NCI-H446 (cell line): Measurements from ENCODE around the gene PAM.

ENCODE experiments used
- DNase-seq, 2 experiments: peaks; one replicate each; lab custom pipeline; 2025; lab: John Stamatoyannopoulos, UW

Gene PAM

GRCh38 chr5:102937894-102938293, 182.8 kb downstream of the PAM start:
- DNase-seq, result no peak

GRCh38 chr5:102941111-102941510, 186.0 kb downstream of the PAM start:
- no peak for DNase-seq

DNA sequence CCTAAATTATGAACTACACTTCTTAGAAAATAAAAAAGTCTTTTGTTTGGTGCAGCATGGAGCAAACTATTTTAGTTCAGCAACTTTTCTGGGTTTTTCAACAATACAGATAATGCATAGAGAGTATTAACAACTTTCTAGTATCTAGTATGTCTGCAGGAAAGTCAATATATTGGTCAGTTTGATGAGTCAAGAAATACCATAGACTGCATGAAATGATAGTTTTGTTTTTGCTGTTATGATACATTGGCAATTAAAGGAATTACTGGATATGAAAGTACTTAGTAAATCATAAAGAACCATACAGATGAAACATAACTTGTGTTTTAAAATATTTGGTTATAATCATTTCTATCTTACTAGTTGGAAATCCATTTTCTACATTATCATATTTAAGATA, 191.3 kb downstream of the PAM start:
- no peak for DNase-seq

DNA sequence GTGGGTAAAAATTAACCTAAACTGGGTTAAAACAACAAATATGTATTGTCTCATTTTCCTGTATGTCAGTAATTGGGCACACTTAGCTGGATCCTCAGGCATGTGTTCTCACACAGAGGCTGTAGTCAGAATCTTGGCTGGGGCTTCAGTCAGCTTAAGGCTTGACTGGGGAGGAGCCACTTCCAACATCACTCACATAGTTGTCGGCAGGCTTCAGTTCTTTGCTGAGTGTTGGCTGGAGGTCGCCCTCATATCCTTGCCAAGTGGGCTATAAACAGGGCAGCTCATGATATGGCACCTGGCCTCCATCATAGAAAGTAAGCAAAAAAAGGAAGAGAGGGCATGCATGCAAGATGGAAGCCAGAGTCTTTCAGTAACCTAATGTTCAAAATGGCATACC, 191.9 kb downstream of the PAM start:
- no peak for DNase-seq

DNA sequence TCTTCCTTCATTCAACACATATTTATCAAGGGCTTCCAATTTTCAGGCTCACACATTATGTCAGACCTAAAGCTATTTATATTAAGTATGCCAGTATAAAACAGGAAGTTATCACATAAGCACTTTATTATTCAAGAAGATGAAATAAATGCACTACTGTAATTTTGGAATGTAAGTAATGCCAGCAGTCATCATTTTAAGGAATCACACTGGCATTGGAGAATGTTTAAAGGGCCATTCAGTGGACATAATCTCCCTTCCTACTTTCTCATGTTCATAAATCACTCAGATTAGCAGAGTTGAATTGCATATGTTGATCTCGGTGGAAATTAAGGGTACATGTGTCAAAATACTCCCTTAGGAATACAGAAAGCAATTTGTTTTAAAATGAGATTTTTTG, 200.4 kb downstream of the PAM start:
- DNase-seq, result no peak

- no peak for DNase-seq
Observed at GRCh38 chr5:102956599-102956998, 201.5 kb downstream of the PAM start.

DNA sequence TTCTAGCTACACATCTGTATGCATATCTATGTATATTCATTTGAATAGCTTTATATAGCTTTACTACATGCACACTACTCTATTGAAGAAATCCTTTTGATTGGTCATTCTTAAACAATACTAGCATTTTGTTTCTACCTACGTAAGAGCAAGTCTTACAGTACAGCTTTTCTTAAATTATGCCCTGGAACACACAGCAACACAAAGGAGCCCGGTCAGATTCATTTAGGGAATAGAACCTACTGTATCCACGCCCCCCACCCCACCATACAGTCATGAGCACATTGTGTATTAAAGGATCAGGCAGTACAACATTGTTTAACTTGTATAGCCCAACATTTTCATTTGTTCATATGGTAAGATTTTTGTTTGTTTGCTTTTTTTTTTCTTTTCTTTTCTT, 202.0 kb downstream of the PAM start:
- no peak for DNase-seq

GRCh38 chr5:102958481-102959011, 203.4 kb downstream of the PAM start:
- DNase-seq, result no peak

GRCh38 chr5:102959055-102959454, 203.9 kb downstream of the PAM start:
- DNase-seq, result no peak

DNA sequence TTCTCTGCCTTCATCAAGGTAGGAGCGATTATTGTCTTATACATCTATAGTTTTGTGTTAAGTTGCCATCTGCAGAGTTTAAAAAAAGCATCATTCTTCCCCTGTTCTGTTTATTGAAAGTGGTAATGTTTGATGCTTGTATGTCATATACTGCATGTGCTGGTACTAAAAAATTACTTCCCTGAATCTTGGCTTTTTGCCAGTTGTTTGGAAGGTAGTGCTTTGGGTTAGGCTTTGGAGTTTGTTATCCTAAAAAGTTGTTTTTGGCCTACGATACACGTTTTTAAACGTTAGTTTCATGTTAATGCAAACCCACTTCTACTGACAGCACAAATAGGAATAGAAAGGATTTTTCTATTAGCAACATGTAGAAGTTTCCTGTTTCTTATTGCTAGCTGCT, 206.6 kb downstream of the PAM start:
- peak in 1 of 2 experiments; percentile 21 for DNase-seq

- no peak for DNase-seq
Observed at GRCh38 chr5:102965653-102966052, 210.5 kb downstream of the PAM start.

DNA sequence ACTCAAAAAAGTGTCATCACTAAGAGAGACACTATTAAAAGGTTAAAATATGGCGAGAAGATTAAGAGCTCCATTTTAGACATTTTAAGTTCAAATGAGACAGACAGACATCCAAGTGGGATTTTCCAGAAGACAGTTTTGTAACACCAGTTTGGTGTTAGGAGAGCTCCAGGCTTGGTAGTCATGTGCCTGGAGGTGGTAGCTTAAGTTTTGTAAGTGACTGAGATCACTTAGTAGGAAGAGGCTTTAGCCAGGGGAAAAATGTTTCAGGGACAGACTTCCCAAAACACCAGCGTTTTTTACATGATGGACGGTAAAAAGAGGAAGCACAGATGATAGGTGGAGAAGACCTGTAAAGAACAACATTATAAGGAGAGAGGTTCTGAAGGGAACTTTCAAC, 214.5 kb downstream of the PAM start:
- DNase-seq, result no peak

GRCh38 chr5:102971676-102972293, 216.7 kb downstream of the PAM start:
- DNase-seq, result peak in 1 of 2 experiments; percentile 27

GRCh38 chr5:102974177-102974576, 219.1 kb downstream of the PAM start:
- no peak for DNase-seq

- DNase-seq, result peak; percentile 40 to 84
Observed at GRCh38 chr5:102975045-102975444, 219.9 kb downstream of the PAM start.

- no peak for DNase-seq
Observed at GRCh38 chr5:102975457-102976182, 220.5 kb downstream of the PAM start.

- DNase-seq, result no peak
Observed at GRCh38 chr5:102981957-102982635, 227.0 kb downstream of the PAM start.

DNA sequence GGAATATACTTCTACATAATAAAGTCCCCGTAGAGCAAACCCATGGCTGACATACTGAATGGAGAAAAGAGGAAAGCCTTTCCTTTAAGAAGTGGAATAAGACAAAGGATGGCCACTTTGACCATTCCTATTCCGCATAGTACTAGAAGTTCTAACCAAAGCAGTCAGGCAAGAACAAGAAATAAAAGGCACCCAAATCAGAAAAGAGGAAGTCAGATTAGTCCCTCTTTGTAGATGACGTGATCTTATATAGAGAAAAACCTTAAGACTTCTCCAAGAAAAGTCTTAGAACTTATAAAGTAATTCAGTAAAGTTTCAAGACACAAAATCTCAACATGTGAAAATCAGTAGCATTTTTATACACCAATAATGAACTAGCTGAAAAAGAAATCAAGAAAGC, 231.0 kb downstream of the PAM start:
- DNase-seq, result no peak

DNA sequence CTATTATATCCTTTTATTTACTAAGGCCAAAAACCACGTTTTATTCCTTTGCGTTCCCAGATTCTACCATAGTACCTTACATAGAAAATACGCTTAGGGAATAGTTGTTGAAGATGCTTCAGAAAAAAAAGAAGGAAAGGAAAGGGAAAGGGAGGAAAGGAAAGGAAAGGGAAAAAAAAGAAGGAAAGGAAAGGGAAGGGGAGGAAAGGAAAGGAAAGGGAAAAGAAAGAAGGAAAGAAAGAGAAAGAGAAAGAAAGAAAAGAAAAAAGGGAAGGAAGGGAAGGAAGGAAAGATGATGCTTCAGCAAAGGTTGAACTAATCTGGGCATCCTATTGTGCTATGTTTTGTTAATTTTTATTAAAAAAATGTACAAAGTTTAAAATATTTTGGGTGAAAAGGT, 233.4 kb downstream of the PAM start:
- no peak for DNase-seq

GRCh38 chr5:102991802-102992201, 236.7 kb downstream of the PAM start:
- DNase-seq, result no peak

DNA sequence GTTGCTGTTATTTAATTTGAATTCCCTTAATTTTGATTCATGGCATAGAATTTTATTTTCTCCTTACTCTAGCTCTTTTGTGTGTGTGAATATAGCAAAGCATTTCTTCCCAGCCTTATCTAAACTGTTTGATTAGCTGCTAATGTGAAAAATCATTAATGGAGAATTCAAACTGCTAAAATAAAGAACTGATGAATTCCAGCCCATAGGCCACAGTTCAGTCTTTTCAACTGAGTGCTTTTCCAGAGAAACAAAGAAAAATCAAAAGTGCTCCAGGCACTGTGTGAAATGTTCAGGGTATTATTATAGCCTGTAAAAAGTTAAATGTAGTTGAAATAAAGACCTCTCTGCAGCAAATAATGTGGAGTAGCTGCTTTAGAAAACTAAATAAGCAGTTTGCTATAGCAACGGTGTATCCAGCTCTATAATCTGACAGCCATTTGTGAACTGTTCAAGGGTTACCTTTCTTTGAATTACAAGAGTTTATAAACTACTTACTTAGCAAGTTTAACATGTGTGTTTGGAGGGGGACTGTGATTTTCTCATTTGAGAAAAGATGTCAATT, 241.0 kb downstream of the PAM start:
- no peak for DNase-seq

DNA sequence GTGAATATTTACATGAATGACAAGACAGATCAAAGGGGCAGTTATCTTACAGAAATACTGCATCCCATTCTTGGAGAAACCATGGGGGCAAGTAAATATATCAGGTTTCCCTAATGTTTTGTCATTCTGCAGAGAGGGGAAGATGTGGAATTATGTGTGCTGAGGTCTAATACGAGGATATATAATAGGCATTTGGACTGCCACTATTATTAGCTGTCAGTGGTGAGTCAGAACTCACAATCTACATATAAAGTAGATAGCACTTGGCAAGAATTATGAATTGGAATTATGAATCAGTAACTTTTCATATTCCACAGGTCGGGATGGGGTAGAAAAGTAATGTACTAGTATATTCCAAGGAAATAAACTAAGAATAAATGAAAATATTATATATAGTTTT, 243.1 kb downstream of the PAM start:
- DNase-seq, result no peak

DNA sequence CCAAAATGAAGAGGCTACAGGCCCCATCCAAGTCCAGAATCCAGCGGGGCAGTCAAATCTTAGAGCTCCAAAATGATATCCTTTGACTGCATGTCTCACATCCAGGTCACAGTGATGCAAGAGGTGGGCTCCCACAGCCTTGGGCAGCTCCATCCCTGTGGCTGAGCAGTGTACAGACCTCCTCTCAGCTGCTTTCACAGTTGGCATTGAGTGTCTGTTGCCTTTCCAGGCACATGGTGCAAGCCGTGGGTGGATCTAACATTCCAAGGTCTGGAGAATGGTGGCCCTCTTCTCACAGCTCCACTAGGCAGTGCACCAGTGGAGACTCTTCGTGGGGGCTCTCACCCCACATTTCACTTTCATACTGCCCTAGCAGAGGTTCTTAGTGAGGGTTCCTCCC, 244.1 kb downstream of the PAM start:
- no peak for DNase-seq
